WERI-Rb-1 (cell line): Measurements from ENCODE around the gene CIBAR2.

ENCODE experiments used
- DNase-seq: peaks from one replicate; pipeline ENCODE4 v3.0.0-alpha.2; 2020
- H3K27ac ChIP-seq: fragments of 250-450 bp; sonication (Bioruptor Pico); 2 replicates; pipeline ENCODE4 v1.5.1; 2020; ENCODE audit warnings: mild to moderate bottlenecking, moderate library complexity
- H3K27me3 ChIP-seq: fragments of 250-450 bp; sonication (Bioruptor Pico); 2 replicates; pipeline ENCODE4 v1.5.1; 2021; ENCODE audit warnings: mild to moderate bottlenecking, low read depth, moderate library complexity; ENCODE audit not compliant: insufficient read depth, severe bottlenecking
- H3K36me3 ChIP-seq: fragments of 250-450 bp; sonication (Bioruptor Pico); 2 replicates; pipeline ENCODE4 v1.5.1; 2020; ENCODE audit warnings: mild to moderate bottlenecking, moderate library complexity
- H3K4me3 ChIP-seq: 2 replicates; pipeline ENCODE4 v1.5.1; 2011; ENCODE audit warnings: low read depth, mild to moderate bottlenecking, control low read depth, low read length
- H3K9me3 ChIP-seq: fragments of 250-450 bp; sonication (Bioruptor Pico); 2 replicates; pipeline ENCODE4 v1.5.1; 2021; ENCODE audit warnings: mild to moderate bottlenecking, moderate library complexity; ENCODE audit not compliant: severe bottlenecking
- TF ChIP-seq, protein P1 (sequence below): IDR thresholded peaks from 2 replicates; pipeline ENCODE4 v1.5.1; 2011; ENCODE audit warnings: low read depth, mild to moderate bottlenecking, control low read depth, inconsistent platforms, low read length

CIBAR2 gene

DNA sequence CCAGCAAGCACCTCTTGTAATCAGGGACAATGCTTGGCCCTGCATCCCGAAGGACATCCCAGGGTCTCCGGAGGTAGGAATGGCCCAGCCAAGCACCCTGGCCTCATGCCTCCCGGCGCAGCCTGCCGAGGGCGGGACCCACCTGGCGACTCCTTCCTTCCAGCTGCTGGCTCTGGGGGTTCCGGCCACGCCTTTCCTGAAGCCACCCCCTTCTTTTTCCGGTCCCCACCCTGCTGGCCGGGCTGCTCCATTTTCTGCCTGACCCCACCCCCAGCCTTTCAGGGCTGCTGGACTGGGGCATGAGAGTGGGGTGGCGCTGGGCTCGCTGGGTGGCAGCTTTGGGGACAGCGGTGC, 22.5 kb upstream of the CIBAR2 start:
- Histone ChIP-seq H3K36me3 (no peaks in the 10 kb centered on the region), H3K9me3 (no peaks in the 10 kb centered on the region), H3K27ac (no peak overlapping the region), H3K4me3 (no peak overlapping the region), H3K27me3 (no peaks in the 10 kb centered on the region)
- TF ChIP-seq, protein P1, sequence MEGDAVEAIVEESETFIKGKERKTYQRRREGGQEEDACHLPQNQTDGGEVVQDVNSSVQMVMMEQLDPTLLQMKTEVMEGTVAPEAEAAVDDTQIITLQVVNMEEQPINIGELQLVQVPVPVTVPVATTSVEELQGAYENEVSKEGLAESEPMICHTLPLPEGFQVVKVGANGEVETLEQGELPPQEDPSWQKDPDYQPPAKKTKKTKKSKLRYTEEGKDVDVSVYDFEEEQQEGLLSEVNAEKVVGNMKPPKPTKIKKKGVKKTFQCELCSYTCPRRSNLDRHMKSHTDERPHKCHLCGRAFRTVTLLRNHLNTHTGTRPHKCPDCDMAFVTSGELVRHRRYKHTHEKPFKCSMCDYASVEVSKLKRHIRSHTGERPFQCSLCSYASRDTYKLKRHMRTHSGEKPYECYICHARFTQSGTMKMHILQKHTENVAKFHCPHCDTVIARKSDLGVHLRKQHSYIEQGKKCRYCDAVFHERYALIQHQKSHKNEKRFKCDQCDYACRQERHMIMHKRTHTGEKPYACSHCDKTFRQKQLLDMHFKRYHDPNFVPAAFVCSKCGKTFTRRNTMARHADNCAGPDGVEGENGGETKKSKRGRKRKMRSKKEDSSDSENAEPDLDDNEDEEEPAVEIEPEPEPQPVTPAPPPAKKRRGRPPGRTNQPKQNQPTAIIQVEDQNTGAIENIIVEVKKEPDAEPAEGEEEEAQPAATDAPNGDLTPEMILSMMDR, result no peak
- no peak for DNase-seq

DNA sequence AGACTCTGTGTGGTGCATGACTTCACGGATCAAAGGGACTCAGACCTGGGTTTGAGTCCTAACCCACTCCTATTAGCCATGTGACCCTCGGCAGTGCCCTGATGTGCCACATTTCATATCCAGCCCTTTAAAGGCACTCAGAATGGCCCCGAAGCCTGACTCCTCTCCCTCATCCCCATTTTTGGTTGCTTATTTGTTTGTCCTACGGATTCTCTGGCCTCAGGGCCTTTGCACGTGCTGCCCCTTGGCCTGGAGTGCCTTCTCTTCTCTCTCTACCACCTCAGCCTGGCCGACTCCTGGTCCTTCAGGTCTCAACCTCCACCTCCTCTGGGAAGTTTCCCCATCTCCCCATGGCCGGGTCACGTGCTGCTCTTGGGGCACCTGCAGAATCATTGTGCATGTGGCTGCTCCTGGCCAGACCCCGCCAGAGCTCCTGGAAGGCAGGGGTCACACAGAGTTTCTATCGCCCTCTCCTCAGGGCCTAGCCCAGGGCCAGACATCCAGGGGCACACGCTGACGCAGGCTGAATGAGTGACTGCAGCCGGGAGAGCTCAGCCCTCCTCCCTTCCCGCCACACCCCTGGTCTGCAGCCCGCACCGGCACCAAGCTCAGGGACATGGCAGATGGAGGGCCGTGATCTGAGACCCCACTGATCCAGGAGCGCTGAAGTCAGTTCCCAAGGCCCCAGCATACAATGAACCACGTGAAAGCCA, 22.0 kb upstream of the CIBAR2 start:
- no peaks in the 10 kb centered on the region for H3K27me3 ChIP-seq
- no peaks in the 10 kb centered on the region for H3K36me3 ChIP-seq
- no peak overlapping the region for H3K27ac ChIP-seq
- H3K9me3 ChIP-seq, result no peaks in the 10 kb centered on the region
- H3K4me3 ChIP-seq, result no peak overlapping the region
- TF ChIP-seq, protein P1, result no peak
- no peak for DNase-seq

DNA sequence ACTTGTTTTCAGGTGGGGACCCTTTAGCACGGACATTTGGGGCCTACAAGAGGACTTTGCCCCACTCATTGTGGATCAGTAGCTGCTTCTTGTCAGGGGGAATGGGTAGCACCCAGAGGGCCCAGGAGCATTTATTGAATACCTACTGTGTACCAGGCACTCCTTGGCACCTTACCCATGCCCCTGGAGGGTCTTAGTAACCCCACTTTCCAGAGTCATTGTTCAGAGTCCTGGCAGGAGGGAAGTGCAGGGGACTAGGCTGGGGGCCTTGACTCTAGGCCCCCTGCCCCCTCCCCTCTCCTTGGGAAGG, 21.0 kb upstream of the CIBAR2 start:
- Histone ChIP-seq H3K27me3 (no peaks in the 10 kb centered on the region), H3K9me3 (no peaks in the 10 kb centered on the region), H3K4me3 (no peak overlapping the region), H3K27ac (no peak overlapping the region), H3K36me3 (no peaks in the 10 kb centered on the region)
- no peak for DNase-seq
- TF ChIP-seq, protein P1, result no peak

DNA sequence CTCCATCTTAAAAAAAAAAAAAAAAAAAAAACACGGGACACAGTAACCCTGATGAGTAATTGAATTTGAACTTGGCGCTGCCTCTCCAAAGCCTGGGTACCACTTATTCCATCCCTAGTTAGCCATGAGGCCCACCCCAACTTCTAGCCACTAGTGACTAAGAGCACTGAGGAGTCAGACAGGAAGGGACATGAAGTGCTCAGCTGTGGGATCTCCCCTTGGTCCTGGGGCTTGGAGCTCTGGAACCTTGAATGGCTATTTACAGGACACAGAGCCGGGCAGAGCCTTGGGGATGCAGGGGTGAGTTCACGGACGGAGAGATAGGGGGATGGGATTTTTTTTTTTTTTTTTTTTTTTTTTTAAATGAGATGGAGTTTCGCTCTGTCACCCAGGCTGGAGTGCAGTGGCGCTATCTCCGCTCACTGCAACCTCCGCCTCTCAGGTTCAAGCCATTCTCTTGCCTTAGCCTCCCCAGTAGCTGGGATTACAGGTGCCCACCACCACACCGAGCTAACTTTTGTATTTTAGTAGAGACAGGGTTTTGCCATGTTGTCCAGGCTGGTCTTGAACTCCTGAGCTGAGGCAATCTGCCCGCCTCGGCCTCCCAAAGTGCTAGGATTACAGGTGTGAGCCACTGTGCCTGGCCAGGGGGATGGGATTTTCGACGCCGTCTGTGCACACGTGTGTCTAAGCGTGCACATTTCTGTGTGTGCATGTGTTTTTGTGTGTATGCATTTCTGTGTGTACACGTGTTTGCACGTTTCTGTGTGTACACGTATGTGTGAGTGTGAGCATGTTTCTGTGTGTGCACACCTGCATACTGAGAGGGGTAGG, 20.4 kb upstream of the CIBAR2 start:
- H3K36me3 ChIP-seq, result no peaks in the 10 kb centered on the region

DNA sequence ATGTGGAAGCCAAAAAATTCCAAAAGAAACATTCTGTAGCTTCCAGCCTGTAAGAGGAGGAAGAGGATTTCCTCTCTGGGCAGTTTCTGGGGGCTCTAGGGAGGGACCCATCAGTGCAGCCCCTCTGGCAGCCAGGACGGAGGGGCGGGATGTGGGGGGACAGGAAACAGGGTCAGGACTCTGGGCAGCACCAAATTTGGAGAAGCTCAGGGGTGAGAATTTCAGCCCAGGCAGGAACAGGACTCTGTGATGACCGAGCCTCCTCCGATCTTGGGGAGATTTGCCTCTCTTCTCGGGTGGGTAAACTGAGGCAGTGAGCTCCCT, 18.4 kb upstream of the CIBAR2 start:
- H3K9me3 ChIP-seq, result no peaks in the 10 kb centered on the region
- H3K4me3 ChIP-seq, result no peak overlapping the region
- TF ChIP-seq, protein P1, result no peak
- H3K27ac ChIP-seq, result no peak overlapping the region
- no peaks in the 10 kb centered on the region for H3K36me3 ChIP-seq
- DNase-seq, result no peak
- no peaks in the 10 kb centered on the region for H3K27me3 ChIP-seq

More for the DNA sequence above, 20.4 kb upstream of the CIBAR2 start:
- no peak overlapping the region for H3K27ac ChIP-seq
- H3K4me3 ChIP-seq, result no peak overlapping the region
- H3K27me3 ChIP-seq, result no peaks in the 10 kb centered on the region
- no peak for DNase-seq
- TF ChIP-seq, protein P1, result no peak
- no peaks in the 10 kb centered on the region for H3K9me3 ChIP-seq
